ENCODE measurements around the gene SLC4A1. TPM values are rescaled to one million over a fixed set of nuclear protein-coding genes. Genes with fewer than 3 reads are reported as not detected.
A peak's percentile ranks its signal among the peaks of the same experiment; 100 is the strongest.

SLC4A1 gene
- total and polyA plus RNA-seq, 2 of the 13 experiments (the other 11 are each of a cell fraction or from before 2014, with no cell fraction given) = not detected

DNA sequence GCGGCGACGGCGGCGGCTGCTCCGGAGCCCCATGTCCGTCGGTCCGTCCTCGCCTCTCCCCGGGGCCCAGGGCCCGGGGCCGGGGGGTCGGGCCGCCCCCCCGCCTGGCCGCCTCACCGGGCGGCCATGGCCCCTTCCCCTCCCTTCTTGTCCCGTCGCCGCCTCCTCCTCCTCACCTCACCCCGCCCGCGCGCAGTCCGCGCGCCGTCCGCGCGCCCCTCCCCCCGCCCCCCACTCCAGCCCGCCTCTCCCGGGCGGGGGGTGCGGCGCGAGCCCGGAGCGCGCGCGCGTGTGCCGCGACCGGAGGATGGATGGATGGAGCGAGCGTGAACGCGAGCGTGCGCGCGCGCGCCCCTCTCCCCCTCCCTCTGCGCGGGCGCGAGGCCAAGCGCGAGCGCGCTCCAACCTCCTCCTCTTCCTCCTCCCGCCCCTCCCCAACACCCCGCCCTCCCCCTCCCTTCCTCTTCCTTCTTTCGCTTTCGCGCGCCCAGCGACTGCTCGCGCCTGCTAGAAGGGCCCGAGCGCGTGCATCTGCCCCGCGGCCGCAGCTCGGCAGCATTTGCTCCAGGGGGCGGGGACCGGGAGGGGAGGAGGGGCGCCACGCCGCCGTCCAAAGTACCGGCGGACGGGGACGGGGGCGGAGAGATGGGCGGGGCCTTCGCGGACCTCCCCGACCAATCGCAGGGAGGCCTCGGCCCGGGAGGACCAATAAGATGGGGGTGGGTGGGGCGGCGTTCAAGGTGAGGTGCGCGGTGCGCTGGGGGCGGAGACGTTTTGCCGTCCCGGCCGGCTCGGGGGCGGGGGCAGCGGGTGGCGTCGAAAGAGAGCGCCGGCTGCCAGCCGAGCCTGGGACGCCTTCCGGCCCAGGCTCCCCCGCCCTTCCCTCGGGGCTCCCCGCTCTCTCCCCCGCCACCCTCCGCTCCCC, 68.1 kb downstream of the SLC4A1 start, which contains the start of gene ATXN7L3 (continued):
- TF ChIP-seq, protein P1, sequence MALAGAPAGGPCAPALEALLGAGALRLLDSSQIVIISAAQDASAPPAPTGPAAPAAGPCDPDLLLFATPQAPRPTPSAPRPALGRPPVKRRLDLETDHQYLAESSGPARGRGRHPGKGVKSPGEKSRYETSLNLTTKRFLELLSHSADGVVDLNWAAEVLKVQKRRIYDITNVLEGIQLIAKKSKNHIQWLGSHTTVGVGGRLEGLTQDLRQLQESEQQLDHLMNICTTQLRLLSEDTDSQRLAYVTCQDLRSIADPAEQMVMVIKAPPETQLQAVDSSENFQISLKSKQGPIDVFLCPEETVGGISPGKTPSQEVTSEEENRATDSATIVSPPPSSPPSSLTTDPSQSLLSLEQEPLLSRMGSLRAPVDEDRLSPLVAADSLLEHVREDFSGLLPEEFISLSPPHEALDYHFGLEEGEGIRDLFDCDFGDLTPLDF (CRISPR knock-in tag; IDR thresholded peaks at IDR 0.05) = 0 out of 2 replicates have a peak, but pooled peaks have one; percentile 18
- no peak for TF ChIP-seq ZNF460 (CRISPR knock-in tag; IDR thresholded peaks at IDR 0.05; ENCODE audit: borderline replicate concordance)
- TF ChIP-seq ZNF264 (CRISPR knock-in tag; IDR thresholded peaks at IDR 0.05) = 0 out of 2 replicates have a peak, but pooled peaks have one; percentile 20
- TF ChIP-seq, protein P2, sequence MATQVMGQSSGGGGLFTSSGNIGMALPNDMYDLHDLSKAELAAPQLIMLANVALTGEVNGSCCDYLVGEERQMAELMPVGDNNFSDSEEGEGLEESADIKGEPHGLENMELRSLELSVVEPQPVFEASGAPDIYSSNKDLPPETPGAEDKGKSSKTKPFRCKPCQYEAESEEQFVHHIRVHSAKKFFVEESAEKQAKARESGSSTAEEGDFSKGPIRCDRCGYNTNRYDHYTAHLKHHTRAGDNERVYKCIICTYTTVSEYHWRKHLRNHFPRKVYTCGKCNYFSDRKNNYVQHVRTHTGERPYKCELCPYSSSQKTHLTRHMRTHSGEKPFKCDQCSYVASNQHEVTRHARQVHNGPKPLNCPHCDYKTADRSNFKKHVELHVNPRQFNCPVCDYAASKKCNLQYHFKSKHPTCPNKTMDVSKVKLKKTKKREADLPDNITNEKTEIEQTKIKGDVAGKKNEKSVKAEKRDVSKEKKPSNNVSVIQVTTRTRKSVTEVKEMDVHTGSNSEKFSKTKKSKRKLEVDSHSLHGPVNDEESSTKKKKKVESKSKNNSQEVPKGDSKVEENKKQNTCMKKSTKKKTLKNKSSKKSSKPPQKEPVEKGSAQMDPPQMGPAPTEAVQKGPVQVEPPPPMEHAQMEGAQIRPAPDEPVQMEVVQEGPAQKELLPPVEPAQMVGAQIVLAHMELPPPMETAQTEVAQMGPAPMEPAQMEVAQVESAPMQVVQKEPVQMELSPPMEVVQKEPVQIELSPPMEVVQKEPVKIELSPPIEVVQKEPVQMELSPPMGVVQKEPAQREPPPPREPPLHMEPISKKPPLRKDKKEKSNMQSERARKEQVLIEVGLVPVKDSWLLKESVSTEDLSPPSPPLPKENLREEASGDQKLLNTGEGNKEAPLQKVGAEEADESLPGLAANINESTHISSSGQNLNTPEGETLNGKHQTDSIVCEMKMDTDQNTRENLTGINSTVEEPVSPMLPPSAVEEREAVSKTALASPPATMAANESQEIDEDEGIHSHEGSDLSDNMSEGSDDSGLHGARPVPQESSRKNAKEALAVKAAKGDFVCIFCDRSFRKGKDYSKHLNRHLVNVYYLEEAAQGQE (IDR thresholded peaks at IDR 0.05; ENCODE audit: borderline replicate concordance in 1 of 2, low read depth in 1 of 2, low read length in 2 of 2) = peak in 1 of 2 experiments; percentile 29; a peak in 1 of 4 replicates
- peak; percentile 62; the same call in 1 of the 2 replicates for TF ChIP-seq HOXA5 (CRISPR knock-in tag; IDR thresholded peaks at IDR 0.05)
- peak; percentile 75 for TF ChIP-seq ISL2 (CRISPR knock-in tag; IDR thresholded peaks at IDR 0.05)
- TF ChIP-seq, protein P3, sequence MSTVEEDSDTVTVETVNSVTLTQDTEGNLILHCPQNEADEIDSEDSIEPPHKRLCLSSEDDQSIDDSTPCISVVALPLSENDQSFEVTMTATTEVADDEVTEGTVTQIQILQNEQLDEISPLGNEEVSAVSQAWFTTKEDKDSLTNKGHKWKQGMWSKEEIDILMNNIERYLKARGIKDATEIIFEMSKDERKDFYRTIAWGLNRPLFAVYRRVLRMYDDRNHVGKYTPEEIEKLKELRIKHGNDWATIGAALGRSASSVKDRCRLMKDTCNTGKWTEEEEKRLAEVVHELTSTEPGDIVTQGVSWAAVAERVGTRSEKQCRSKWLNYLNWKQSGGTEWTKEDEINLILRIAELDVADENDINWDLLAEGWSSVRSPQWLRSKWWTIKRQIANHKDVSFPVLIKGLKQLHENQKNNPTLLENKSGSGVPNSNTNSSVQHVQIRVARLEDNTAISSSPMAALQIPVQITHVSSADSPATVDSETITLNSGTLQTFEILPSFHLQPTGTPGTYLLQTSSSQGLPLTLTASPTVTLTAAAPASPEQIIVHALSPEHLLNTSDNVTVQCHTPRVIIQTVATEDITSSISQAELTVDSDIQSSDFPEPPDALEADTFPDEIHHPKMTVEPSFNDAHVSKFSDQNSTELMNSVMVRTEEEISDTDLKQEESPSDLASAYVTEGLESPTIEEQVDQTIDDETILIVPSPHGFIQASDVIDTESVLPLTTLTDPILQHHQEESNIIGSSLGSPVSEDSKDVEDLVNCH (CRISPR knock-in tag; IDR thresholded peaks at IDR 0.05) = 0 out of 2 replicates have a peak, but pooled peaks have one; percentile 14
- TF ChIP-seq U2AF2 (IDR thresholded peaks at IDR 0.05; ENCODE audit: low read depth, low read length) = no peak
- TF ChIP-seq, protein P4, sequence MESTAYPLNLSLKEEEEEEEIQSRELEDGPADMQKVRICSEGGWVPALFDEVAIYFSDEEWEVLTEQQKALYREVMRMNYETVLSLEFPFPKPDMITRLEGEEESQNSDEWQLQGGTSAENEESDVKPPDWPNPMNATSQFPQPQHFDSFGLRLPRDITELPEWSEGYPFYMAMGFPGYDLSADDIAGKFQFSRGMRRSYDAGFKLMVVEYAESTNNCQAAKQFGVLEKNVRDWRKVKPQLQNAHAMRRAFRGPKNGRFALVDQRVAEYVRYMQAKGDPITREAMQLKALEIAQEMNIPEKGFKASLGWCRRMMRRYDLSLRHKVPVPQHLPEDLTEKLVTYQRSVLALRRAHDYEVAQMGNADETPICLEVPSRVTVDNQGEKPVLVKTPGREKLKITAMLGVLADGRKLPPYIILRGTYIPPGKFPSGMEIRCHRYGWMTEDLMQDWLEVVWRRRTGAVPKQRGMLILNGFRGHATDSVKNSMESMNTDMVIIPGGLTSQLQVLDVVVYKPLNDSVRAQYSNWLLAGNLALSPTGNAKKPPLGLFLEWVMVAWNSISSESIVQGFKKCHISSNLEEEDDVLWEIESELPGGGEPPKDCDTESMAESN (CRISPR knock-in tag; conservative IDR thresholded peaks at IDR 0.05) = 0 out of 2 replicates have a peak, but pooled peaks have one; percentile 7
- TF ChIP-seq RBM22 (optimal IDR thresholded peaks at IDR 0.05; ENCODE audit: low read length) = no peak
- no peak for TF ChIP-seq FOXK2 (IDR thresholded peaks at IDR 0.05)
- TF ChIP-seq, protein P5, sequence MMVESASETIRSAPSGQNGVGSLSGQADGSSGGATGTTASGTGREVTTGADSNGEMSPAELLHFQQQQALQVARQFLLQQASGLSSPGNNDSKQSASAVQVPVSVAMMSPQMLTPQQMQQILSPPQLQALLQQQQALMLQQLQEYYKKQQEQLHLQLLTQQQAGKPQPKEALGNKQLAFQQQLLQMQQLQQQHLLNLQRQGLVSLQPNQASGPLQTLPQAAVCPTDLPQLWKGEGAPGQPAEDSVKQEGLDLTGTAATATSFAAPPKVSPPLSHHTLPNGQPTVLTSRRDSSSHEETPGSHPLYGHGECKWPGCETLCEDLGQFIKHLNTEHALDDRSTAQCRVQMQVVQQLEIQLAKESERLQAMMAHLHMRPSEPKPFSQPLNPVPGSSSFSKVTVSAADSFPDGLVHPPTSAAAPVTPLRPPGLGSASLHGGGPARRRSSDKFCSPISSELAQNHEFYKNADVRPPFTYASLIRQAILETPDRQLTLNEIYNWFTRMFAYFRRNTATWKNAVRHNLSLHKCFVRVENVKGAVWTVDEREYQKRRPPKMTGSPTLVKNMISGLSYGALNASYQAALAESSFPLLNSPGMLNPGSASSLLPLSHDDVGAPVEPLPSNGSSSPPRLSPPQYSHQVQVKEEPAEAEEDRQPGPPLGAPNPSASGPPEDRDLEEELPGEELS (CRISPR knock-in tag; IDR thresholded peaks at IDR 0.05) = 0 out of 2 replicates have a peak, but pooled peaks have one; percentile 11
- no peak for TF ChIP-seq CBX5 (CRISPR knock-in tag; IDR thresholded peaks at IDR 0.05; ENCODE audit: borderline replicate concordance)
- TF ChIP-seq, protein P6, sequence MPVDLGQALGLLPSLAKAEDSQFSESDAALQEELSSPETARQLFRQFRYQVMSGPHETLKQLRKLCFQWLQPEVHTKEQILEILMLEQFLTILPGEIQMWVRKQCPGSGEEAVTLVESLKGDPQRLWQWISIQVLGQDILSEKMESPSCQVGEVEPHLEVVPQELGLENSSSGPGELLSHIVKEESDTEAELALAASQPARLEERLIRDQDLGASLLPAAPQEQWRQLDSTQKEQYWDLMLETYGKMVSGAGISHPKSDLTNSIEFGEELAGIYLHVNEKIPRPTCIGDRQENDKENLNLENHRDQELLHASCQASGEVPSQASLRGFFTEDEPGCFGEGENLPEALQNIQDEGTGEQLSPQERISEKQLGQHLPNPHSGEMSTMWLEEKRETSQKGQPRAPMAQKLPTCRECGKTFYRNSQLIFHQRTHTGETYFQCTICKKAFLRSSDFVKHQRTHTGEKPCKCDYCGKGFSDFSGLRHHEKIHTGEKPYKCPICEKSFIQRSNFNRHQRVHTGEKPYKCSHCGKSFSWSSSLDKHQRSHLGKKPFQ (CRISPR knock-in tag; IDR thresholded peaks at IDR 0.05; ENCODE audit: insufficient replicate concordance) = peak; percentile 22
